HG03354 (cell line): Measurements from ENCODE around the gene HOXD3.

Source experiments
- ATAC-seq: cut with Tn5 transposase; IDR thresholded peaks from one replicate; pipeline ENCODE4 v1.9.1; 2021; ENCODE audit warnings: mild to moderate bottlenecking; ENCODE audit not compliant: unreplicated experiment, poor library complexity, severe bottlenecking

HOXD3 gene

DNA sequence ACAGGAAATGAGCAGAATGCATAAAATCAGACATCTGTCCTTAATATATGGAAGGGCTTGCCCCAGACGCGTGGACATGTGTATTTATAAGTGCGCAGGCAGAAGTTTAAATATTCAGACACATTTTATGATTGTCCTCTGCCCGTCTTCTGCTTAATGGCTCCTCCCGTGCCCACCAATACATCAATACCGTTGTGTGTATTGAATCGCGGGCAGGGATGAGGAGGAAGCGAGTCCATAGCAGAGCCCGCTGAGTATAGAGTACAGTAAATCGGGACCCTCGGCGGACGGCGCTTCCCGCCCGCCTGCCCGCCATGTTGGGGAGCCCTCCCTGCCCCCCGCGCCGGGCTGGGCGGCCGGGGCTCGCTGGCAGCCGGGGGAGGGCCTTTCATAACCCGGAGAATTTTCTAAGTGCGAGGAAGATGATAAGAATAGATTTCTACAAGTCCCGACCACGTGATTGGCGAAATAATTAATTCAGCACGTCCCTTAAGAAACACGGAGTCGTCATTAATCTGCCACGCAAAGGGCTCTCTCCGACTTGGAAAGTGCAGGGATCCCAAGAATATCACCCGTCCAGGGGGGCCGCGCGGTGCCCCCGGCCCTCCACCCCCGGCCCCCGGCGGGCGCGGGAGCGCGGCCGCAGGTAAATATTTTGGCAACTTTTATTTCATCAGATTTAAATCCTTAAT, at the start of gene HOXD3:
HOXD3 (plus strand) TSS at position 501 of the 692 bp plus-strand sequence. CDS start 11,808 bp downstream, outside the sequence.
- ATAC-seq = no peak

- no peak for ATAC-seq
Observed at GRCh38 chr2:176107731-176108181, 49.4 kb upstream of the HOXD3 start.

- no peak for ATAC-seq
Observed at GRCh38 chr2:176109192-176109901, 47.8 kb upstream of the HOXD3 start.

GRCh38 chr2:176109946-176110345, 47.2 kb upstream of the HOXD3 start:
- ATAC-seq = no peak

DNA sequence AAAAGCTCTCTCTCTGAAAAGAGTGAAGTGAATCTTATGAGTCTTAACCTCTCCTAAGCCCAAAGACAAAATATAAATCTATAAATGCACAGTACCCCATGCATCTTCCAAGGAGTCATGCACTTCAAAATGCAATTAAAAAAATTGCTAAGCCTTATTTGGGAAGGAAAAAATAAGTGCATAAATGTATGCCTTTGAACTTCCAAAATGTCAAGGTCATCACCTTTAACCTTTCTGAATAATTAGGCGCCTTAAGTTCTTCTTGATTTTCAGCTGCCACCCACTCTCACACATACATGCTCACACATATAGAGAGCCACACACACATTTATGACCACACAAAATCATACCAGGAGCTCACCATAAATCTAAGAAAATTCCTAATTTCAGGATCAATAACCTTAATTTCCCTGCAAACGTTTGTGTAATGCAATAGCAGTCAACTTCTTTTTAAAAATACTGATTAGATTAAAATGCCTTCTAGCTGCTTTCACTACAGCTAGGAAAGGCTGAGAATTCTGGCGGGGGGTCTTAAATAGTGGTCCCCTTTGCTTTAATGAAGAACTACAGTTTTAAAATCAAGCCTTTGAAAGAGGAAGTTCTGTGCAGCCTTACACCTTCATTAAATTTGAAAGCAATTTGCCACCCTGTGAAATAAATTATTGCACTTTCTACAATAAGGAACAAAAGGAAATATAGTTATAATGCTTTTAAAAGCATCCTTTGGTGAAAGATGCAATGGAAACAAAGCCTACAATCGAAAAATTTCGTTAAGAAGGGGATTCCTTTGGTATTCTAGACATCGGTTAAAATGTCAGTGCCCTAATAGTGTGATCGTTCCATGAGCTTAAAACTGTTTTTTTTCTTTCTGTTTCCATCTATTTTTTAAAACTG, 46.4 kb upstream of the HOXD3 start:
- ATAC-seq = no peak

- no peak for ATAC-seq
Observed at GRCh38 chr2:176111309-176111663, 45.8 kb upstream of the HOXD3 start.

DNA sequence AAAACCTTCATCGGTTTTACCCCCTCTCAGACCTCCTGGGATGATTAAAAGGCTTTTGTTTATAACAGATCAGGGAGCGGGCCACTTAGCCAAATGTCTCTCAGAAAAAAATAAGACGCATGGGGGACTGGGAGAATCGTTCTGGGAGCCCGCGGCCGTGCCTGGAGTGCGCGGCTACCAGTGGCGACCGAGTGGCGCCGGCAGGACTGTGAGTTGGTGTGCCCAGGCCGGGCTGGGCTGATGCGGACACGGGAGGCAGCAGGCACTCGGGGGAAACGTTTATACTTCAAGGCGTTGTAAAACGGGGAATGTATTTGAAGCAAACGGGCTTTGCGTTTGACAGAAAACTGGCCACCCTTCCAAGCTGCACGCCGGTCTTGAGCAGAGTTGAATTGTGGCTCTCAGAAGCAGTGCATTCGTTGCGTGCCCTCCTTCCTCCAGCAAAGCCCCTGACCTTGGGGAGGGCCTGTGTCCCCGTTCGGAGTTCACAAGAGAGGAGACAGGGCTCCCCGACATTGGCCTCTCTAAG, 45.2 kb upstream of the HOXD3 start:
- no peak for ATAC-seq

DNA sequence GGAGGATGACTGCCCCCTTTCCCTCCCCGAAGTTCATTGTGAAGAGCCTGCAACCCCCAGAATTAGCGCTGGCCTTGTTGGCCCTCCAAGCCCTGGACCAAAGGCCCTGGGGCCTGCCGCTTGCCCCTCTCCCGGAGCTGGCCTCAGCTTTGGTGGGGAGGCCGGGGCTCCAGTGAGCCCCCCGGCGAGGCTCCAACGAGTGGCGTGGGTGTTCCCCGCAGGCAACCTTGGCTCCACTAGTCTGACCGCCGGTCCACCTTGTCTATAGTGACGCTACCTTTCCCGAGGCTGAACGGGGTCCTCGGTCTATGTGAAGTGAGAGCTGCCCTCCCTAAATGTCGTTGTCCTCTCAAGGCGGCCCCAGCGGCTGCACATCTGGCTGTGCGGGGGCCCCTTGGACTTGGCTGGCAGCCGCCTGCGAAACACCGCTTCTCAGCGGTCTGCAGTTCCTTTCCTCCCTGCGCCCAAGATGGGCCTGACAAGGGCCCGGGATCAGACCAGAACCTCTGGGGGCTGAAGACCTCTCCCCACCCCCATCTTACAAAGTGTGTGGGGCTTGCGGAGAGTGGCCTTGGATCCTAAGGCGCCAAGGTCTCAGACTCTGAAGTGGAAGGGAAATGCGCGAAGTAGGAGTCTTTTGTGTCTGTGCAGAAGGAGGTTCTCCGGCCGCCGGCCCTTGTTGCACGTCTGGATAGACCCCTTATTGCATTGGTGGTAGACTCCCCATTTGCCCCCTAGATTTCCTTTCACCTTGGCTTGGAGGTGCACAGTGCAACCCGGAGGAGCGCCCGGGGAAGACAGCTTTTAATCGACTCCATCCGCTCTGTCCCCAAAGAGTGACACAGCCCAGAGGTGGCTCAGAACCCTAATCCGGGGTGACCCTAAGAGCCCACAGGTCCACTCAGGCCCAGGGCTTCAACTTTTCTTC, 44.5 kb upstream of the HOXD3 start:
- no peak for ATAC-seq

- no peak for ATAC-seq
Observed at GRCh38 chr2:176114120-176114929, 42.8 kb upstream of the HOXD3 start.

DNA sequence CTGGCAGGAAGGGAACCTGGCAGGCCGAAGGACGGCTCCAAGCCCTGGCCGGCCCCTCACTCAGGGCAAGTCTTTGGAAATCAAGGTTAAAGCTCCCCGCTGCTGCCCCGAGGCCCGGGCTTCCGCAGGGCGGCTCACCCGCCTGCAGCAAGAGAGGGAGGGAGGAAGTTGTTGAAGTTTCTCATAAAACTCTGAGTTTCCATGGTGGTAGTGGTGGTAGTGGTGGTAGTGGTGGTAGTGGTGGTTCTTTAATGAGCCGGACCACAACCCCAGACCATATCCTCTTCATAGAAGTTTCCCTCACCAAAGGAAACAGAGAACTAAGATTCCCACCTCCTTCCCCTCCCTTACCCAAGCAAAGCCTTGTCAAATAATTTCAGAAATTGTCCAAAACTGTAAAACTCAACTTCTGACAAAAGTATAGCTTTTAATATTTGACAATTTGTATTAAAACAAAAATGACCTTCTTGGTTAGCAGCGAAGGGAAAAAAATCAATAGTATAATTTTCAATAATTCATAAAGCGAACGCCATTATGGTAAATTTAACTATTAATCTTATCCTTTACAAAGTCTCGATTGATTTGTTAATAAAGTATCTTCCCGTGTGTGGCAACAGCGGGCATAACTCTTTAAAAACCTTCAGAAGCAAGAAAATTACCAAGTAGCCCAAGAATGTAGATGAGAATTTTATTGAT, 42.0 kb upstream of the HOXD3 start:
- no peak for ATAC-seq

DNA sequence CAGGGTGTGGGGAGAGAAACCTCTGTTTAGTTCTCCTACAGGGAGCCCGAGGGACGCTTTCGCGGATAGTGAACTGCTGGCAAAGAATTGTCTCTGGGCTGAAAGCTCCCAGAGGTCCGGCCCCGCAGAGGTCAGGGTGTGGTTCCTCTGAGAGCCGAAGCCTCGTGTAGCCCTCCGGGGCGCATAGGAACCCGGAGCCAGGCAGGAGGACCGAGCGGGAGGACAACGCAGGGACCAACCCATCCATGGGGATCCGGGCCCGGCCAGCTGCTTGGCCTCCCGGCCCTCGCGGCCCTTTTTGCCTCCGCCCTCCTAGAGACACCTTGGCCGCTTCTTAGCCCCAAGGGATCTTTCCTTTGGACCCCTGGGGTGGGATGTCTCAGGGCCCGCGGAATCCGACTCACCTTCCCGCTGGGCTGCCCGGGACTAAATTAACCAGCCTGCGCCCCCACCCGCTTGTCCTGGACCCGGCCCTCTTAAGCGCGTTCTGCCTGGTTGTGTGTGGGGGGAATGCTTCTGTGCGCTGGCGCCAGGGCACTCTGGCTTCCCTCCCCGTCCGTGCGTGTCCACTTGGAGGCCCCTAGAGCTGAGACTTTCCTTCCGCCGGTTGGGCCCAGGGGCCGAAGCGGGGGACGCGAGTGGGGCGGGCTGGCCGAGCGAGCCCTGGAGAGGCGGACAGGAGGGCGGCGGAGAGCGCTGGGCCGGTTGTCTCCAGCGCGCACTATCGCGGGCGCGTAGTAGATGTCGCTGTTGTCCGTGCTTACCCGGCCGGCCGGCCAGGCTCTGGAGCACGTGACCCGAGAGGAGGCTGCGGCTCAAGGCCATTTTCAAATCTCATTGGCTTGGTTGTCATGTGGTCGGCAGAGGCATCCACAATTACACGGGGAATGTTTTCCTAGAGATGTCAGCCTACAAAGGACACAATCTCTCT, 41.0 kb upstream of the HOXD3 start, which contains the start of gene HOXD10:
HOXD10 (plus strand) TSS at position 896 of the 931 bp plus-strand sequence. CDS start 56 bp downstream, outside the sequence.
- no peak for ATAC-seq

GRCh38 chr2:176117162-176117822, 39.8 kb upstream of the HOXD3 start:
- ATAC-seq = no peak

DNA sequence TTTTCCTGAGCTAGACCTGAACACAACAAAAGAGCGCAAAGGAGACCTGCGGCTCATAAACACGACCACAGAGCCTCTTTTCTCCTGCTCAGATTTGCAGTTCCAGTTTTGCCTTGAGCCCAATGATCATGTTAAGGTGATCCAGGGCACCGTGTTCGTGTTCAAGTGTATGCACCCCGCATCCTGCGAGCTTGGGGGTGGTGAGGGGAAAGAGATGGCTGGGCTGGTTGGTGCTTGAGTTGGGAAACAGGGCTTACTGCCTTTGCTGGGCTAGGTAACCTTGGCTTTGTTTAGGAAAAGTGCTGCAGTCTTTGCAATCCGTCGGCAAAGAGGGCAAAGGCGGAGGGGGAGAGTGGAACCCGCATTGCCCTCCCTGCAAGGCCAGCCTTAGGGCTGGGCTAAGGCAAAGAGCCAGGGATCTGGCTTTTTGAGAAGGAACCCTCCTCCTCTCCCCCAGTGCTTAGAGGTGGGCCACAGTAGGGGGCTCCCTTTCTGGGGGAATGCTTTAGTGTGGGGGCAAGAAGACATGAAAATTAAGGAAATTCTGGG, 39.2 kb upstream of the HOXD3 start:
- ATAC-seq = no peak

DNA sequence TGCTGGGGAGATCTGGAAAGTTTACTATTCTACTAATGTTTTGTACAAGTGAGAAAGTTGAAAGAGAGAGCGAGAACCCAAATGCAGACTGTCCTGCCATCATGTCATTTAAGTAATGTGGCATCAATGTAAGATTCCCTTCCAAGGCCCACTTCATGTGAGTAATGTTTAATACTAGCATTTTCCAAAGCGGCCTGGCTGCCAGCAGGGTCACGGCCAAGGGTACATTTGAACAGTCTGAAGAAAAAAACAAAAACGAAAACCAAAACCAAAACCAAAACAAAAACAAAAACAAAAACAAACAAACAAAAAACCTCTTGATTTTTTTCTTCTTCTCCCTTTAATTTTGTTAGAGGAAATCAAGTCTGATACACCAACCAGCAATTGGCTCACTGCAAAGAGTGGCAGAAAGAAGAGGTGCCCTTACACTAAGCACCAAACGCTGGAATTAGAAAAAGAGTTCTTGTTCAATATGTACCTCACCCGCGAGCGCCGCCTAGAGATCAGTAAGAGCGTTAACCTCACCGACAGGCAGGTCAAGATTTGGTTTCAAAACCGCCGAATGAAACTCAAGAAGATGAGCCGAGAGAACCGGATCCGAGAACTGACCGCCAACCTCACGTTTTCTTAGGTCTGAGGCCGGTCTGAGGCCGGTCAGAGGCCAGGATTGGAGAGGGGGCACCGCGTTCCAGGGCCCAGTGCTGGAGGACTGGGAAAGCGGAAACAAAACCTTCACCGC, 38.3 kb upstream of the HOXD3 start:
- ATAC-seq = no peak
